CD8-positive, alpha-beta memory T cell (primary cell): Measurements from ENCODE around the gene RLF. TPM values are rescaled to one million over a fixed set of nuclear protein-coding genes. Genes with fewer than 3 reads are reported as not detected.

Experiments used
- CTCF ChIA-PET: fragments of 350-600 bp; sonication (Branson Sonifier 250); formaldehyde crosslinking; loops from one replicate; lab custom pipeline; 2021; ENCODE audit warnings: antibody characterized with exemption; lab: Charles Lee
- POLR2A ChIA-PET: fragments of 350-600 bp; sonication (Branson Sonifier 250); formaldehyde crosslinking; loops from one replicate; lab custom pipeline; 2021; ENCODE audit warnings: antibody characterized with exemption; lab: Charles Lee
- DNase-seq, 5 donors: peaks; one replicate each; pipeline versions ENCODE4 v3.0.0 to v3.0.0-alpha.2; 2020 to 2022; ENCODE audit warnings: mixed read lengths in 1 of 5
- H3K27ac ChIP-seq: one replicate; pipeline ENCODE4 v1.7.0; 2013; ENCODE audit warnings: low read depth, mild to moderate bottlenecking, low read length, moderate library complexity
- H3K27me3 ChIP-seq: 2 replicates; pipeline ENCODE4 v1.7.0; 2013; ENCODE audit warnings: low read length, mild to moderate bottlenecking; ENCODE audit not compliant: insufficient read depth, poor library complexity, severe bottlenecking
- H3K36me3 ChIP-seq: 2 replicates; pipeline ENCODE4 v1.7.0; 2013; ENCODE audit warnings: mild to moderate bottlenecking, low read length, moderate library complexity; ENCODE audit not compliant: insufficient read depth
- H3K4me1 ChIP-seq: 2 replicates; pipeline ENCODE4 v1.7.0; 2013; ENCODE audit warnings: mild to moderate bottlenecking, low read length, moderate library complexity; ENCODE audit not compliant: insufficient read depth
- H3K4me3 ChIP-seq: 2 replicates; pipeline ENCODE4 v1.7.0; 2013; ENCODE audit warnings: mild to moderate bottlenecking, low read length
- H3K9me3 ChIP-seq: 2 replicates; pipeline ENCODE4 v1.7.0; 2013; ENCODE audit warnings: mild to moderate bottlenecking, low read length
- H3K27ac Mint-ChIP-seq, 8 donors: one replicate each; pipeline ENCODE4 v1.8.0; 2020 to 2021; ENCODE audit warnings: mixed read lengths in 8 of 8, mild to moderate bottlenecking in 6 of 8, inconsistent platforms in 3 of 8, moderate library complexity in 3 of 8
- H3K27me3 Mint-ChIP-seq, 2 donors: one replicate each; pipeline ENCODE4 v1.8.0; 2020 to 2021; ENCODE audit warnings: mixed read lengths in 2 of 2, mild to moderate bottlenecking in 1 of 2, moderate library complexity in 1 of 2
- H3K36me3 Mint-ChIP-seq, 3 donors: one replicate each; pipeline ENCODE4 v1.8.0; 2020 to 2021; ENCODE audit warnings: mixed read lengths in 3 of 3, inconsistent platforms in 1 of 3, mild to moderate bottlenecking in 1 of 3
- H3K4me1 Mint-ChIP-seq, 3 donors: one replicate each; pipeline ENCODE4 v1.8.0; 2020 to 2021; ENCODE audit warnings: mixed read lengths in 3 of 3, inconsistent platforms in 1 of 3, mild to moderate bottlenecking in 1 of 3
- H3K4me3 Mint-ChIP-seq, 7 donors: one replicate each; pipeline ENCODE4 v1.8.0; 2020 to 2021; ENCODE audit warnings: mixed read lengths in 7 of 7, mild to moderate bottlenecking in 6 of 7, moderate library complexity in 4 of 7, inconsistent platforms in 2 of 7
- H3K9me3 Mint-ChIP-seq, 5 donors: one replicate each; pipeline ENCODE4 v1.8.0; 2020 to 2022; ENCODE audit warnings: mixed read lengths in 5 of 5, mild to moderate bottlenecking in 3 of 5, moderate library complexity in 2 of 5, inconsistent platforms in 1 of 5
- polyA plus RNA-seq: library from polyadenylated mRNA; unstranded; fragments of 300-500 nt; fragmentation: Illumina TruSeq; gene quantifications from one replicate; pipeline ENCODE4 v1.2.3, GENCODE V29; 2021
- total RNA-seq, 2 experiments: library from RNA; stranded (reverse); gene quantifications; one replicate each; pipeline ENCODE4 v1.2.3, GENCODE V29; 2021

Gene RLF
- total and polyA plus RNA-seq, 3 experiments from 2014 or later: 9.4 to 14.0 (median 13.6) TPM

DNA sequence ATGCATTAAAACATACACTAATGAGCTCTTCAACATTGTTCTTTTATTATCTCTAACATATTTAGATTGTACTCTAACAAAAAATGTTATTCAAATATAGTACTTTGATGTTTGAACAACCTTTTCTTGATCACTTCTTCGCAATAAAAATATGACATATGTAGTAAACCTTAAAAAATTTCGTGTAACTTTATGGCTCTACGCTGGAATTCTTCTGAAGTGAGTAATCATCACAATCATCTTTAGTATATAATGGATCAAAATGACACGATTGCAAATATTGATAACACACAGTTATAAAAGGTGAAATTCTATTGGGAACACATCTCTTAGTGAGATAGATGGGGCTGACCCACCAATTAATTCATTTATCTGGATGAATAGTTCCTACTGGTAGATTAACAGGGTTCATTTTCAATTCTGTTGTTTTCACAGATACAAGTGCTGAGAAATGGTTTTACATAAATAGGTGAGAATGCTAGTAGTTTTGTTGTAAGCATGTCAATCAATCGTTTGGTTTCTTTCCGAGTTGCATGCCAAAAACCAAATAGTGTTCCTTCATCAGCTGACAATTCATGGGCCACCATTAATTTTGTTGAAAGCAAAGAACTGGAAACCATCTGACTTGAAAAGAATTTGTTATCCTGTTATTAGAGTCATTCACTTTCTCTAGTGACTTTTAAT is 95.4 kb downstream of the RLF start:
- Histone ChIP-seq H3K9me3 (no peaks in the 10 kb centered on the region), H3K4me3 (peak overlapping the region; percentile 76), H3K4me1 (peaks cover 25% of the 10 kb centered on the region), H3K27ac (peak overlapping the region; percentile 99), H3K27me3 (no peaks in the 10 kb centered on the region), H3K36me3 (peaks cover 14% of the 10 kb centered on the region)
- ChIA-PET CTCF (interaction anchor here (1.0 to 3.3 kb wide), 5 partner anchors 9 to 82 kb away, joined by 3 to 11 read pairs (median 3); partner anchors contain the start of gene TMCO2), POLR2A (no interaction called here)
- Mint-ChIP-seq H3K4me3 (peak overlapping the region; percentile 96 to 100 (median 98)), H3K9me3 (no peaks in the 10 kb centered on the region), H3K27me3 (peaks cover 0 to 3% of the 10 kb centered on the region in 2 donors), H3K36me3 (peaks cover 0 to 31% (median 12%) of the 10 kb centered on the region in 3 donors), H3K27ac (peak overlapping the region; percentile 99 to 100 (median 100)), H3K4me1 (peaks cover 44 to 65% (median 57%) of the 10 kb centered on the region in 3 donors)
- no peak for DNase-seq

DNA sequence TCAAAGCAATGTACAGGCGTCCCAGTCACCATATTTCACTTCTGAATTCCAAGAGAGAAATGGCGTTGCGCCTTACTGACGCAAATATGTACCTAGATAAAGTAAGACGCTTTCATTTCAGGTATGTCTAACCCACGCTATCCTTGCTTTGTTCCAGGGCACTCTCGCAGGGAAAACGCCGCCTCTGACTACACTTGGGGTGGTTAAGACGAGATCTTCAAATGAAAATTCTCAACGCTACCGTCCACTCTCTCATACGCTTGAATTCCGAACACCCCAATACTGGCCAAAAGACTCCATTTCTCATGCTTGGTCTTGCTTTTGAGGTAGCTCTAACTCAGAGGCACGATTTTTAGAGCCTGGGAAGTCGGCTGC is 96.1 kb downstream of the RLF start:
- ChIA-PET CTCF (interaction anchor here (0.9 to 3.3 kb wide), 5 partner anchors 9 to 81 kb away, joined by 3 to 11 read pairs (median 3); partner anchors contain the start of gene TMCO2), POLR2A (interaction anchor here (0.6 to 1.3 kb wide), 3 partner anchors 16 to 250 kb away, joined by 3 to 12 read pairs (median 4); partner anchors contain the start of gene CAP1)
- H3K4me3 ChIP-seq: peak overlapping the region; percentile 76
- H3K4me3 Mint-ChIP-seq: peak overlapping the region; percentile 96 to 100 (median 98)
- H3K27me3 Mint-ChIP-seq: peaks cover 0 to 3% of the 10 kb centered on the region in 2 donors
- H3K36me3 ChIP-seq: peaks cover 21% of the 10 kb centered on the region
- peaks cover 25% of the 10 kb centered on the region for H3K4me1 ChIP-seq
- no peaks in the 10 kb centered on the region for H3K9me3 Mint-ChIP-seq
- H3K27ac Mint-ChIP-seq: peak overlapping the region; percentile 99 to 100 (median 100)
- H3K27ac ChIP-seq: peak overlapping the region; percentile 99
- no peaks in the 10 kb centered on the region for H3K9me3 ChIP-seq
- no peaks in the 10 kb centered on the region for H3K27me3 ChIP-seq
- peaks cover 43 to 66% (median 58%) of the 10 kb centered on the region in 3 donors for H3K4me1 Mint-ChIP-seq
- H3K36me3 Mint-ChIP-seq: peaks cover 0 to 37% (median 17%) of the 10 kb centered on the region in 3 donors
- peak in 1 of 5 donors; percentile 1 for DNase-seq

- H3K9me3 ChIP-seq: no peaks in the 10 kb centered on the region
- H3K4me1 ChIP-seq: peaks cover 25% of the 10 kb centered on the region
- peaks cover 0 to 41% (median 20%) of the 10 kb centered on the region in 3 donors for H3K36me3 Mint-ChIP-seq
- no peaks in the 10 kb centered on the region for H3K27me3 ChIP-seq
- ChIA-PET CTCF (interaction anchor here (0.9 to 3.3 kb wide), 5 partner anchors 10 to 81 kb away, joined by 3 to 11 read pairs (median 3); partner anchors contain the start of gene TMCO2), POLR2A (interaction anchor here (0.6 to 1.3 kb wide), 3 partner anchors 16 to 250 kb away, joined by 3 to 12 read pairs (median 4); partner anchors contain the start of gene CAP1)
- peak within 1 kb of the TSS; percentile 100 for H3K4me3 ChIP-seq
- peak within 1 kb of the TSS; percentile 99 to 100 (median 100) for H3K27ac Mint-ChIP-seq
- no peaks in the 10 kb centered on the region for H3K9me3 Mint-ChIP-seq
- peaks cover 24% of the 10 kb centered on the region for H3K36me3 ChIP-seq
- H3K4me1 Mint-ChIP-seq: peaks cover 46 to 67% (median 64%) of the 10 kb centered on the region in 3 donors
- H3K27me3 Mint-ChIP-seq: peaks cover 0 to 3% of the 10 kb centered on the region in 2 donors
- peak within 1 kb of the TSS; percentile 96 to 100 (median 98) for H3K4me3 Mint-ChIP-seq
- DNase-seq: peak; percentile 91 to 98 (median 95)
- peak within 1 kb of the TSS; percentile 99 for H3K27ac ChIP-seq
These were observed 96.7 kb downstream of the RLF start, which contains the start of gene ZMPSTE24 for GRCh38 chr1:40257688-40258444. Gene ZMPSTE24, plus strand, starts transcription at chr1:40258236. Its CDS starts 36 bp downstream, at chr1:40258272.

GRCh38 chr1:40258445-40258769 is 97.2 kb downstream of the RLF start:
- no peaks in the 10 kb centered on the region for H3K9me3 ChIP-seq
- ChIA-PET POLR2A (interaction anchor here (1.0 to 1.3 kb wide), 2 partner anchors 17 to 218 kb away, joined by 4 to 12 read pairs; partner anchors contain the start of gene CAP1), CTCF (interaction anchor here (0.9 to 3.3 kb wide), 3 partner anchors 17 to 105 kb away, joined by 3 to 11 read pairs (median 8); no protein-coding TSS in a partner anchor)
- peak overlapping the region; percentile 100 for H3K4me3 ChIP-seq
- no peak for DNase-seq
- Mint-ChIP-seq H3K36me3 (peaks cover 0 to 47% (median 25%) of the 10 kb centered on the region in 3 donors), H3K27ac (peak overlapping the region; percentile 99 to 100 (median 100)), H3K4me3 (peak overlapping the region; percentile 96 to 100 (median 98)), H3K9me3 (no peaks in the 10 kb centered on the region), H3K4me1 (peaks cover 49 to 72% (median 70%) of the 10 kb centered on the region in 3 donors), H3K27me3 (peaks cover 0 to 3% of the 10 kb centered on the region in 2 donors)
- H3K36me3 ChIP-seq: peaks cover 29% of the 10 kb centered on the region
- H3K27me3 ChIP-seq: no peaks in the 10 kb centered on the region
- H3K27ac ChIP-seq: peak overlapping the region; percentile 99
- peaks cover 30% of the 10 kb centered on the region for H3K4me1 ChIP-seq

DNA sequence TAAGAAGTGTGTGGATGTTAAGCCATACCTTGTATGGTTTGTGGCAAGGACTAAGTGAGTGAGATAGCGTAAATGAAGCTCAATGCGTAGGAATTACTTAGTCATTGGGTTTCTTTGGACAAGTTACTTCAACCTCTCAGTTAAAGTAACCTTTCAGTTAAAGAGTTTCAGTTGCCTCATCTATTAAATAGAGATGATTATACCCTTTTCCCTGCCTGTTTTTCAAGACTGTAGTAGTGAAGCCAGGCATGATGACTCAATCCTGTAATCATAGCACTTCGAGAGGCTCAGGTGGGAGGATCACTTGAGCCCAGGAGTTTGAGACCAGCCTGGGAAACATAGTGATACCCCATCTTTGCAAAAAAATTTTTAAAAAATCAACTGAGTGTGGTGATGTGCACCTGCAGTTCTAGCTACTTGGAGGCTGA is 103.2 kb downstream of the RLF start:
- Mint-ChIP-seq H3K4me3 (no peak overlapping the region), H3K27ac (peak overlapping the region in 1 of 8 donors; percentile 29)

GRCh38 chr1:40265298-40265697 is 104.1 kb downstream of the RLF start:
- H3K4me1 Mint-ChIP-seq: peaks cover 19 to 53% (median 48%) of the 10 kb centered on the region in 3 donors
- H3K4me1 ChIP-seq: peaks cover 7% of the 10 kb centered on the region
- peaks cover 49% of the 10 kb centered on the region for H3K36me3 ChIP-seq
- no peaks in the 10 kb centered on the region for H3K27me3 ChIP-seq
- no peak overlapping the region for H3K4me3 ChIP-seq
- H3K36me3 Mint-ChIP-seq: peaks cover 0 to 79% (median 32%) of the 10 kb centered on the region in 3 donors
- CTCF ChIA-PET: interaction anchor here (1.2 kb wide), 1 partner anchor 113 kb away, joined by 3 read pairs; no protein-coding TSS in a partner anchor
- no peaks in the 10 kb centered on the region for H3K27me3 Mint-ChIP-seq
- POLR2A ChIA-PET: no interaction called here
- H3K9me3 ChIP-seq: no peaks in the 10 kb centered on the region
- DNase-seq: no peak
- H3K27ac Mint-ChIP-seq: no peak overlapping the region
- H3K9me3 Mint-ChIP-seq: no peaks in the 10 kb centered on the region
- no peak overlapping the region for H3K4me3 Mint-ChIP-seq
- H3K27ac ChIP-seq: no peak overlapping the region

More for the DNA sequence above, 103.2 kb downstream of the RLF start:
- Mint-ChIP-seq H3K36me3 (peaks cover 0 to 79% (median 29%) of the 10 kb centered on the region in 3 donors), H3K27me3 (no peaks in the 10 kb centered on the region), H3K4me1 (peaks cover 27 to 61% (median 56%) of the 10 kb centered on the region in 3 donors), H3K9me3 (no peaks in the 10 kb centered on the region)
- H3K27ac ChIP-seq: no peak overlapping the region
- ChIA-PET POLR2A (no interaction called here), CTCF (interaction anchor here (0.8 to 1.2 kb wide), 2 partner anchors 112 to 126 kb away, joined by 3 read pairs; no protein-coding TSS in a partner anchor)
- H3K9me3 ChIP-seq: no peaks in the 10 kb centered on the region
- no peak overlapping the region for H3K4me3 ChIP-seq
- no peaks in the 10 kb centered on the region for H3K27me3 ChIP-seq
- DNase-seq: no peak
- H3K36me3 ChIP-seq: peaks cover 44% of the 10 kb centered on the region
- H3K4me1 ChIP-seq: peaks cover 11% of the 10 kb centered on the region

- Mint-ChIP-seq H3K27me3 (no peaks in the 10 kb centered on the region), H3K36me3 (peaks cover 0 to 79% (median 34%) of the 10 kb centered on the region in 3 donors), H3K27ac (peak overlapping the region in 1 of 8 donors; percentile 63), H3K4me1 (peaks cover 13 to 47% (median 42%) of the 10 kb centered on the region in 3 donors), H3K9me3 (no peaks in the 10 kb centered on the region), H3K4me3 (no peak overlapping the region)
- DNase-seq: no peak
- Histone ChIP-seq H3K4me3 (no peak overlapping the region), H3K9me3 (no peaks in the 10 kb centered on the region), H3K27ac (no peak overlapping the region), H3K4me1 (peaks cover 5% of the 10 kb centered on the region), H3K36me3 (peaks cover 49% of the 10 kb centered on the region), H3K27me3 (no peaks in the 10 kb centered on the region)
- POLR2A ChIA-PET: no interaction called here
- CTCF ChIA-PET: no interaction called here
These were observed 104.7 kb downstream of the RLF start for GRCh38 chr1:40265919-40266318.
